HT-29 (cell line): ENCODE measurements around the gene TTC16. TPM values are rescaled to one million over a fixed set of nuclear protein-coding genes. Genes with fewer than 3 reads are reported as not detected.
"Not testable (repeated sequence)": the region's sequence is repeated elsewhere in the genome, so short reads cannot be mapped to it uniquely, and the experiment has no call there.

Source experiments
- DNase-seq: peaks from one replicate; pipeline ENCODE4 v3.0.0-alpha.2; 2015; ENCODE audit warnings: low spot score
- total RNA-seq: library from RNA; depleted of rRNA; stranded (reverse); fragments of >200 nt; shearing (Covaris generic); gene quantifications from 2 replicates; pipeline ENCODE4 v1.2.3, GENCODE V29; 2014

The TTC16 gene
- total RNA-seq, 1 experiment from 2014 or later: not detected

DNA sequence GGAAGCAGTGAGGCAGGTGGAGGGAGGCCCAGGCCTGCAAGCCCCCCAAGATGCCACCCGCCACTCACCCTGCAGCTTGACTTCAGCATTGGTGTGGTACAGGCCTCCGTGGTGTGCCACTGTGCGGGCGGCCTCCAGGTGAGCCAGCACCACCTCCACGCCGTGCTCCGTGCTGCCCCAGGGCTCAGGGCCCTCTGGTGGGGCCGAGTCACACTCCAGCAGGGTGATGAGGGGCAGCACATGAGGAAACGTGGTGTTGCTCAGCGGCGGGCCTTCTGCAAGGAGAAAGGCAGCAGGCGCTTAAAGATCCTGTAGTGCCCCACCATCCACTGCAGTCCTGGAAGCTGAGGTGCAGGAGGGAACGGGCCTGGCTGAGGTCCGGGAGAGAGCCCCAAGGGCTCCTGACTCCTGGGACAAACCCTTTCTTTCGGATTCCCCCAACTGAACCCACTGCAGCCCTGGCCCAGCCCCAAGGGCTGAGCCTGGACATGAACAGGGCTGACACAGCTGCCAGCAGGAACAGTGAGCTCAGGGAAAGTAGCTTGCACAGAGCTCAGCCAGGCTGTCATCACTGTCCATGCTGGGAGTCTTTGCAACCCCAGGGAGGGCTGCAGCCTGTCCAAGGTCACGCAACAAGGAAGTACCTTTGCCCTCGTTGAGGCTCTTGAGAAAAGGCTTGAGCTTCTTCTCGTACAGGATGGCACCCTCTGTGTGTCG lies 23.9 kb downstream of the TTC16 start:
- no peak for DNase-seq

DNA sequence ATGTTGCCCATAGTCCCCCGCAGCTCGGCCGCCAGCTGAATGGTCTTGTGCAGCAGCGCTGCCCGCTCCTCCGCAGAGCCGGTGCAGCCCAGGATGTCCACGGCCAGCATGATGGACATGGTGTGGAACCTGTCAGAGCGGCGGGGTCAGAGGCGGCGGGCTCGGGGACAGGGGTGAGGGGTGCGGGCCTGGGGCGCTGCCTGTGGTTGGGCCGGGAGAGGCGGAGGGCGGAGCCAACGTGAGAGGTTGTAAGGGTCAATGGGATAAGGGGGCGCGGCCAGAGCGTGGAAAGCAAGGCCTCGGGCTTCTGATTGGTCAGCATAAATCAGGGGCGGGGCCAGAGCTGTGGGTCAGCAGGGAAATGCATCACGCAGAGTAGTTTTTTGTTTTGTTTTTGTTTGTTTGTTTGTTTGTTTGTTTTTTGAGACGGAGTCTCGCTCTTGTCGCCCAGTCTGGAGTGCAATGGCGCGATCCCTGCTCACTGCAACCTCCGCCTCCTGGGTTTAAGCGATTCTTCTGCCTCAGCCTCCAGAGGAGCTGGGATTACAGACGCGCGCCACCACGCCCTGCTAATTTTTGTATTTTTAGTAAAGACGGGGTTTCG lies 26.1 kb downstream of the TTC16 start:
- DNase-seq: no peak

DNA sequence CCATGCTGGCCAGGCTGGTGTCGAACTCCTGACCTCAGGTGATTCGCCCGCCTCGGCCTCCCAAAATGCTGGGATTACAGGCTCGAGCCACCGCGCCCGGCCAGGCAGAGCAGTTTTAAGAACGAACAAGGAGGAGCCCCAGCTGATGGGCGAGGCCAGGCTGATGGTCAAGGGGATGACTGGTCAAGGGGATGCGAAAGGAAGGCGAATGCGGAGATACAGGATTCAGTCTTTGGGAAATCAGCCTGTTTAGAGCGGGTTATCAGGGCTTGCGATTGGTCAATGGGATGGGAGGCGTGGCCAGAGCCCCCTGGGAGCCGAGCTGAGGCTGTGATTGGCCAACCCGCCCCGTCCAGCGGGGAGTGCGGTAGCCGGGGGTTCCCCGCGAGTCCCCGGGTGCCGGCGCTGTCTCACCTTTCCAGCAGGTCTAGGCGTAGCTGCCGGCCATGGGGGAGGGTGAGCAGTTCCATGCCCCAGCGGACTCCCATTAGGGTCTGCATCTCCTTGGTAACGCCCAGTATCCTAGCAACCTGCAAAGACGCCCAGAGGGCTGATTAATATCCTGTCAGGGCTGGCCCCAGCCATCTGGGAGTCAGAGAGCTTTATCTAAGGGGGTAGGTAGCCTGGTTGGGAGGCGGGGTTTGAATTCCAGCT lies 26.7 kb downstream of the TTC16 start:
- DNase-seq: no peak

DNA sequence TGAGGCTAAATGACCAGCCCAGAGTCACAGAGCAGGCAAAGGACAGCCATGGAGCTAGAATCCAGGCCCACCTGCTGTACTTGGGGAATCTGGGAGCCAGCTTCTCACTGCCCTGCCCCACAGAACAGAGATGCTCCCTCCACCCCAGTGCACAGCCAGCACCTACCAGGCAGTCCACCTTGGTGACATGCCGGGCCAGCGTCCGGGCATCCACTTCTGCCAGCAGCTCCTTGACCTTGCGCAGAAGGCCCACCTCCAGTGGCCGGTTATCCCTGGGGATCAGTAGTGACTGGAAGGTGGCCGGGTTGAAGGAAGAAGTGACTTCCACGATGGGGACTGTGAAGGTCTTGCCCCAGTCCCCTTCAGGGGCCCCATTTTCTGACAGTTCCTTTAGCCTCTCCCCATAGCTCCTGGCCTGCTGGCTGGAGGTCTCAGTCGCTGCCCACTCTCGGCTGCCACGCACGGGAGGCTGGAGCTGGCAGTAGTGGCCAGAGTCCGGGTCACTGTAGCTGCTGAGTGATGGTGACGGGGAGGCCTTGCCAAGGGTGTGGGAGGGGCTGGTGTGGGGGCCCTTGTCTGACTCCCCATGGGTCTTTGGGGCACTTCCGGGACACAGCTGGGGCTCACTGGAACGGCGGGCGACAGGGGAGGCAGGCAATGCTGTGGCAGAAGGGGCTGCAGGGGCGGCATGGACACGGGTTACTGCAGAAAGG lies 28.7 kb downstream of the TTC16 start:
- no peak for DNase-seq

DNA sequence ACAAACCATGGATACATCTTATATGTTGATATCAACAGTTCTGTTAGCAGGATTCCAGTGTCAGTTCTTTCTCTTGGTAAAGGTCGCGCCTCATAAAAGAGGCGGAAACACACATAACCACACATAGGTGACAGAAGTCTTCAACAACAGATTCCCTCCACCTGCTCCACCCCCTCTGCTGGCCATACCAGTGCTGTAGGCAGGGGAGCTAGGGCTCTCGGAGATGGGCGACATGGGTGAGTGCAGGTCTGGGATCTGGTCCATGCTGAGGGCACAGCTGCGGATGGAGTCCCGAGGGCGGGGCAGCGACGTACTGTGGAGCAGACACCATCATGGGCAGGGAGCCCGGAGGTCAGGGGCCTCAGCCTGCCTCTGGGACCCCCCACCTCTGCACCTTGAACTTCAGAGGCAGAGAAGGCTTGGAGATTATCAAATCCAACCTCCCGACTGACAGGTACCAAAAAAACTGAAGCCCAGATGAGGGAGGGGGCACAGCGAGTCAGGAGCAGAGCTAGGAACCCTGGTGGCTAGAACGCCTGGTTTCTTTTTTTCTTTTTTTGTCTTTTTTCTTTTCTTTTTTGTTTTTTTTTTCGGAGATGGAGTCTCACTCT lies 31.2 kb downstream of the TTC16 start:
- peak; percentile 52 for DNase-seq

DNA sequence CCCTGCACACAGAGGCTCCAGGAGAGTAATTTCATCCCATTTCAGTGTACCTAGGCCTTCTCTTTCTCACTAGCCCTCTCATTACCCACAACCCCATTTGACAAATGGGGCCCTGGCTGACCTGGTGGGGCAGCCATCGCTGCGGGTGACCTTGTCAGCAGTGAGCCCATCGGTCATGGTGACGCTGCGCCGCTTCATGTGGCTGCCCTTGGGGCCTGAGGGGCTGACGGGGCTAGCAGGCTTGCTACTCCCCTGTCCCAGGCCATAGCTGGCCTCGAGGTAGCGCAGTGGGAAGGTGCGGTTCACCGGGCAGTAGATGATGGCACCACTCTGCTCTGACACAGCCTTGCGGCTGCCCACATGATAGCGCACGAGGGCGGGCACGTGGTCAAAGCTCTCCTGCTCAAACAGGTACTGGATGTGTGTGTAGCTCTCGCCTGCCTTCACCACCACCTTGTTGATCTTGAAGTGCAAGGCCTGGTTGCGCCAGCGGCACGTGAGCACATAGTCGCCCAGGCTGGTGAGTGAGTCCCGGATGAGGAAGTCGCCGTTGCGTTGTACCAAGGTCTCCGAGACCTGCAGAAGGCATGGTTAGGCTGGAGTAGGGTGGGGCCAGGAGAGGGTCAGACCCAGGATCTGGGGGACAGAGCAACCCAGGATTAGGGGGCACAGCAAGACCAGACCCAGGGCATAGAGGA lies 33.4 kb downstream of the TTC16 start:
- no peak for DNase-seq

DNA sequence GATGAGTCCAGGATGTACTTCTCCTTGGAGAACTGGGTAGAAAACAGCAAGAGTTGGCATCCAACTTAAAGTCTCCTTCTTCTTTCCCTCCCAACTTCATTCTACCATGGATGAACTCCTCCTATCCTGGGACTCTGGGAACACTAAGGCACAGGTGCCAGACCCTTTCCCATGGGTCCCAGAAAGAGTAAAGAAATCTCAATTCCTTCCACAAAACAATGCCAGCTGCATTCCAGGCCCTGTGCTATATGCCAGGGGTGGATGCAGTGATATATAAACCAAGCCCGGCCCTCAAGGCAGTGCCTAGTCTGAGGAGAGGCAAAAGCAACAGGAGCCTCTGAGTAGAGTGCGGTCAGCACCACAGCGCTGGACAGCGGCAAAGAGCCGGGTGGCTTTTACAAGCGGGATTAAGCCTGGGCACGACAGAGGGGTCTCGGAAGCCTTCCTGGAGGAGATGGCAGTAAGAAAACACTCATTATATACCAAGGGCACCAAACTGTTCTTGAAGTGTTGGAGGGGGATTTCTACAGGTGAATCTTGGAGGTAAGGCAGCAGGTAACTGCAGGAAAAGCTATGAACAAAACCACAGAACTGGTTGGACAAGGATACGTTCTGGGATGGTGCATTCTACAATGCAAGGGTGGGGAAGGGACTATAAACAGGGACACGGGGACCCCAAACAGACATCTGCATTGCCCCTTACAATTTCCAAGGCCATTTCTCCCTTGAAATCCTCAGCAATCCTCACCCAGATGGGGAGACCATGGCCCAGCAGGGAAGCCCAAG lies 35.6 kb downstream of the TTC16 start:
- peak; percentile 29 for DNase-seq

DNA sequence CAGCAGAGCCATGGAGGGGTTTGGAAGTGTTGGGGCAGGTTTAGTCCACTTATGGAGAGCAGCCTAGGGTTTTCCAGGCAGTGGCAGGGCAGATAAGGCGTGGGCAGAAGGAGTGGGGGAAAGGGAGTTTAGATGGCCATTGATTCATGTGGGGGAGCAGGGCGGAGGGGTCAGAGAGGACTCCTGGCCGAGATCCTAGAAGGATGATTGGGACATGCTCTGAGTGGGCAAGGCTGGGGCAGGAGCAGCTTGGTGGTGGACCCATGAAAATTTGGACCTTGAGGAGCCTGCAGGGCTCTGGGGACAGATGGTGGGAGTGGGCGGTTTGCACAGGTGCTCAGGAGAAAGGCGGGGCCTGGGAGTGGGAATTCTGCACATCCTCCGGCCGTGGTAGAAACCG lies 37.3 kb downstream of the TTC16 start:
- DNase-seq: no peak

DNA sequence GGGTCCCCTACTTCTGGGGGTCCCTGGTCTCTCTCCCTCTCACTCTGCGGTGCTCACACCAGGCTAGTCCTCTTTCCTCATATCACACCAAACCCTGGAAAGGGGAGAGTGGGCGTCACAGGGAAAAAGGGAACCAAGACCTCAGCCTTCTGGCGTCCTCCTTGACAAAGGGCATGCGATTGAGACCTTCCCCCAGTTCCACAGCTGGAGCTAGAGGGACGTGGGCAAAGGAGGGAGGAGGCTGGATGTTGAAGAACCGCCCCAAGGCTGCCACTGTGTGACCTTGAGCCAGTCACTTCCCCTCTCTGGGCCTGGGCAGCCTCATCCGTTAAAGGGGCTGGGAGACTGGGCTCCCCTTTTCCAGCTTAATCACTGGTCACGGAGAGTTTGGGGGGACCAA lies 37.7 kb downstream of the TTC16 start:
- no peak for DNase-seq

DNA sequence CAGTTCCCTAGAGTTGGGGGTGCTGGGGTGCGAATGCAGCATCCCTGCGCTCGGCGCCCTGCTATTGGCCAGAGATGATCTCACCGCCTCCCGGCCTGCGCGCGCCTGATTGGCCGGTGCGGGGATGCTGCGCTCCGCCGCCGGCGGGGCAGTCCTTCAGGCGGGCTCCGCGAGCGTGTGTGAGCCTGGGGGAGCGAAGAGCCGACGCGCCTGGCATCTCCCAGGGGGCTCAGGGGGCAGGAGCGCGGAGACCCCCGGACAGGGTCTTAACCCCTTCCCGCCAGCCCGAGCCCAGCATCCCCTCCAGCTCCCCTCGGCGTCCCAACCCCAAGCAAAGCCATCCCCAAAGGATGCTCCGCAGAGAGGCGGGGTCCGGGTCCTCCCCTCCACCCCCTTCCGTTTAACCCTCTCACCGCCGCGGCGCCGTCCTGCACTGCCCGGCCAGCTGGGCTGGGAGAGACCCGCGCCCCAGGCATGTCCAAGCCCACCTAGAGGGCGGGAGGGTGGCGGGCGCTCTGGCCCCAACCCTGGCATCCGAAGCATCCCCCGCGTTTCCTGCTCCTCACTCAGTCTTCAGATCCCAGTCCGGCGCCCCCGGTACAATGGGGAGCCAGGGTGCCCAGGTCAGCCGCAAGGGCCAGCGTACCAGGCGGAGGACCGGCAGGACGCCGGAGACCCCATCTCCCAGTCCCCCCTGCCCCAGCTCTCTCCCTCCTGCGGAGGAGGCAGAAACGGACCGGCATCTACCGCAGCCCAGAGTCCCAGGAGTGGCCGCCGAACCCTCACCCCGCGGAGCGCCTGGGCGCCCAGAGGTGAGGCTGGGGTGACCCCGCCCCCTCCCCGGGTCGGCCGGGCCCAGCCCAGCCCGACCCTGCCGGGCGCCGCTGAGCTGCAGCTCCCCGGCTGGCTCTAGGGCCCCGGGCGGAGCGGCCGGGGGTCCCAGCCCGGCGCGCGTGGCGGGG lies 38.5 kb downstream of the TTC16 start:
- DNase-seq: no peak

DNA sequence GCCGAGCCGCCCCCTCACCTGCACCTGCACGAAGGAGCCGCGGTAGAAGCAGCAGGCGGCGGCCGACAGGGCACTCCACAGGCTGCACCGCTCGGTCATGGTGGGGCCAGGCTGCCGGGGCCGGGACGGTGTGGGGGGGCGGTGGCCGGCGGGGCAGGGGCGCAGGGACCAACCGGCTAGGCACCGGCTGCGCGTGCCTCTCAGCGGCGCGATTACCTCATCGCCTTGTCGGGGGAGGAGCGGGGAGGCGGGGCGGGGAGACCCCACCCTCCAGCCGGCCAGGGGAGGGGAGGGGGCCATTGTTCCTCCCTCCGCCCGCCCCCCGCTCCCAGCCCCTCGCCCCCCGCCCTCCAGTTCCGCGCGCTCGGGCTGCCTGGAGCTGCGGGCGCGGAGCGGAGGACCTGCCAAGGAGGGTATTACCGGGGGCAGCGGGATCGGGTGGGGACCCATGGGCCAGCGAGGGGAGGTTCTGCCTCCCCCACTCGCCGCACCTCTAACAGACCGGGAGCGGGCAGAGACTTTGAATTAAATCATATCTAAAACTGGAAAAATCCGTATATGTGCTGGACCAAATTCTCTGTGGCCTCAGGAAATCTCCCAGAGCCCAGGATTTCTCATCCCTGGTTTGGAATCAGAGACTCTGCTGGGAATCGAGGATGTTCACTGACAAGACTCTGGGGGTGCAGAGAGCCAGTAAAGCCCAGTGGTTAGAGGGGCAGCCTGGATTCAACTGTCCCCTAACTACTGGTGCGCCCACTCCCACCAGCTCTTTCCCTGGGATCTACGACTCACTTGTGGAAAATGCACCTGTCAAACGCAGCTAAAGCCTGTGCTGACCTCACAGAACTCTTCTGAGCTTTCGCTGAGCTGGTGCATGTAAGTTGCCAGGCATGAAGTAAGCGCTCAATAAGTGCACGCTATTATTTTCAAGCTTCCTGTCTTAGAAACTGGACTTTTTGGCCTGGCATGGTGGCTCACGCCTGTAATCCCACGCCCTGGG lies 39.5 kb downstream of the TTC16 start:
- DNase-seq: no peak

DNA sequence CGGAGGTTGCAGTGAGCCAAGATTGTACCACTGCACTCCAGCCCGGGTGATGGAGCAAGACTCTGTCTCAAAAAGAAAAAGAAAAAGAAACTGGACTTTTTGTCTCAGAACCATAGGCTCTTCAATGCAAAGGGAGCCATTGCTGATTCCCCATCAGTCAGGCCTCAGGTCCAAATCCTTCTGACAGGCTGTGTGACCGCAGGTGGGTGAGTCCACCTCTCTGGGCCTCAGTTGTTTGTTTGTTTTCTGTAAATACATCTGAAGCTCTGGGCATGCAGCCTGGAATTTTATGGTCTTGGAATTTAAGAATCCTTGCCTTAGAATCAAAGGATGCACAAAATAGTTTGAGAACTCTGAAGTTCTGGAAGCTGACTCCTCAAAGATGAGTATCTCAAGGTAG lies 40.4 kb downstream of the TTC16 start:
- no peak for DNase-seq

DNA sequence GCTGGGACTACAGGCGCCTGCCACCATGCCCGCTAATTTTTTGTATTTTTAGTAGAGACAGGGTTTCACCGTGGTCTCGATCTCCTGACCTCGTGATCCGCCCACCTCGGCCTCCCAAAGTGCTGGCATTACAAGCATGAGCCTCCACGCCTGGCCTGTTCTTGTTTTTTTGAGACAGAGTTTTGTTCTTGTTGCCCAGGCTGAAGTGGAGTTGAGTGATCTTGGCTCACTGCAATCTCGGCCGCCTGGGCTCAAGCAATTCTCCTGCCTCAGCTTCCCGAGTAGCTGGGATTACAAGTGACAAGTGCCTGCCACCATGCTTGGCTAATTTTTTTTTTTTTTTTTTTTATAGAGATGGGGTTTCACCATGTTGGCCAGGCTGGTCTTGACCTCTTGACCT lies 40.9 kb downstream of the TTC16 start:
- DNase-seq: not testable (repeated sequence)

DNA sequence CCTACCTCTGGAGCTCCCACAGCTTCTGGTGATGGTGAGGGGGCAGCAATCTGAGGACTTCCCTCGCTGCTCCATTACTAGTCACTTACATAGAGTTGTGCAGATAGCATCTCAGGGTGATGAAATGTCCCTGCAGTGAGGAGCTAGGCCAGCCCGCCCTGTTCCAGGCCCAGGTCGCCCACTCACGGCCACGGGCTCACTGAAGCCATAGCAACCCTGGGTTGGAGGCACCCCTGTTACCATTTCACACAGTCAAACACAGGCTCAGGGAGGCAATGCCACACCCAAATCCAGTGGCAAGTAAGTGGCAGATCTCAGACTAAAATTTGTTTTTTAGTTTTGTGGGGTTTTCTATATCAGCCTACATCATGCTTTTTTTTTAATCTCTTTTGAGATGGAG lies 43.0 kb downstream of the TTC16 start:
- no peak for DNase-seq

DNA sequence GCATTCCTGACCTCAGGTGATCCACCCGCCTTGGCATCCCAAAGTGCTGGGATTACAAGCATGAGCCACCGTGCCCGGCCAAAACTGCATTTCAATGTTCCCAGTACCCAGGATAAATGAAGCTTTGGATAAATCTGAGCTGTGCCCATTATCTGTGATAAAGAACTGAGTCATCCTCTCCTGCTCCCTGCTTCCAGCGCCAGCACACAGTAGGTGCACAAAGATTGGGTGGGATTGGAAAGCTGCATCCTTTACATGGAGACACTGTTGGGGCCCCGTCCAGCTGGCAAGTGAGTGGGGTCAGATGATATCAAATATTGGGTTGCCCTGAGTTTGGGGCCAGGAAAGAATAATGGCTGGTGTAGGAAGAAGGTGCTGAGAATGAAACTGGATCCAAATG lies 45.2 kb downstream of the TTC16 start:
- no peak for DNase-seq

DNA sequence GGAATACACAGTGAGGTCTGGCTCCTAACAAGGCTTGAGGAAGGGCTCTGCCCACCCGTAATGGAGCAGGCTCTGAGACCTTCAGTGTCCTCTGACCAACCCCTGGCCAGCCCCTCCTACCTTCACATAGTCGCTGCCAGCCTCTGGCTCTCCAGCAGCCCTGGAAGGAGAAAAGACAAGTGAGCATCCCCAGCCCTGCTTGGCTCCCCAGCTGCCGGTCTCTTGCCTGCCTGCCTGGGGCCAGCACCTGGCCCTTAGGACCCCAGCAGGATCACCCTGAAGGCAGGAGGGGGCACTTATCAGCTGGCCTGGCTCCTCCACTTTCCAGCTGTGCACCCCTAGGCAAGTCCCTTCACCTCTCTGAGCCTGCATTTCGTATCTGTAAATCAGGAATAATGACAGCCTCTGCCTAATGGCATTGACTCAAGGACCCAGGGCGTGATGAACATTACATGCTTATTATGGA lies 45.6 kb downstream of the TTC16 start:
- no peak for DNase-seq

DNA sequence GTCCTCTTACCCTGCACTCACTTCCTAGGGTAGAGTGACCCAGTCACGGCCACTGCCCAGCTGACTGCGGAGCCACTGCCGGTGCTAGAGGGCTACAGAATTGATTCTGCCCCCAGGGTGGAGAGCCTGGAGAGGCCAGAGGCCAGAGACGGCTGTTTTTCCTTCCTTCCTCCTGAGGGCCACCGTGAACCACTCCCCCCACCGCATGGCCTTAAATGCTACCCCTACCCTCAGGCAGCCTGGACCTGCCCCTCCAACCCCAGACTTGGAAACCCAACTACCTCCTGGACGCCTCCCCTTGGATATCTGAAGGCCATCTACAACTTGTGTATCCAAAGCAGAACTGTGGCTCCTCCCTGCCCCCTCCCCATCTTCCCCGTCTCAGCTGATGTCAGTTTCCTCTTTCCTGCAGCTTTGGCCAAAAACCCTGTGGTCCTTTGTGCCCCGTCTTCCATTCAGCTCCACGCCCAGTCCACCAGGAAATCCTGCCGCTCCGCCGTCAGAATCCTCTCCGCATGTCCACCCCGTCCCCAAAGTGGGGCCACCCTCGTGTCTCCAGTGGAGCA lies 46.3 kb downstream of the TTC16 start:
- no peak for DNase-seq
